ENCODE results near the gene PTGDR2.
A peak's percentile ranks its signal among the peaks of the same experiment; 100 is the strongest.

The PTGDR2 gene

GRCh38 chr11:60897496-60897895, 41.7 kb upstream of the PTGDR2 start:
- no peak for DNase-seq (ENCODE audit: low read depth)
- TF ChIP-seq CTCF (IDR thresholded peaks at IDR 0.05; ENCODE audit: low read depth, low read length, missing control alignments) = no peak
- no peak overlapping the region for H3K4me3 ChIP-seq (ENCODE audit: low read depth, low read length)

- H3K4me3 ChIP-seq (ENCODE audit: low read depth, low read length) = no peak overlapping the region
- no peak for TF ChIP-seq CTCF (IDR thresholded peaks at IDR 0.05; ENCODE audit: low read depth, low read length, missing control alignments)
Observed at GRCh38 chr11:60895687-60896086, 39.9 kb upstream of the PTGDR2 start.

GRCh38 chr11:60891103-60891741, 35.5 kb upstream of the PTGDR2 start:
- H3K4me3 ChIP-seq (ENCODE audit: low read depth, low read length) = no peak overlapping the region
- no peak for DNase-seq (ENCODE audit: low read depth)
- no peak for TF ChIP-seq CTCF (IDR thresholded peaks at IDR 0.05; ENCODE audit: low read depth, low read length, missing control alignments)

More at GRCh38 chr11:60895687-60896086, 39.9 kb upstream of the PTGDR2 start:
- DNase-seq (ENCODE audit: low read depth) = no peak

- TF ChIP-seq CTCF (IDR thresholded peaks at IDR 0.05; ENCODE audit: low read depth, low read length, missing control alignments) = no peak
- no peak for DNase-seq (ENCODE audit: low read depth)
- H3K4me3 ChIP-seq (ENCODE audit: low read depth, low read length) = no peak overlapping the region
Observed at GRCh38 chr11:60890696-60891095, 34.9 kb upstream of the PTGDR2 start.

GRCh38 chr11:60889869-60890311, 34.1 kb upstream of the PTGDR2 start:
- no peak for DNase-seq (ENCODE audit: low read depth)
- H3K4me3 ChIP-seq (ENCODE audit: low read depth, low read length) = no peak overlapping the region
- no peak for TF ChIP-seq CTCF (IDR thresholded peaks at IDR 0.05; ENCODE audit: low read depth, low read length, missing control alignments)

GRCh38 chr11:60887556-60887955, 31.8 kb upstream of the PTGDR2 start:
- no peak for DNase-seq (ENCODE audit: low read depth)
- TF ChIP-seq CTCF (IDR thresholded peaks at IDR 0.05; ENCODE audit: low read depth, low read length, missing control alignments) = peak; percentile 57
- H3K4me3 ChIP-seq (ENCODE audit: low read depth, low read length) = no peak overlapping the region

GRCh38 chr11:60880643-60881282, 25.0 kb upstream of the PTGDR2 start:
- no peak overlapping the region for H3K4me3 ChIP-seq (ENCODE audit: low read depth, low read length)
- no peak for DNase-seq (ENCODE audit: low read depth)
- TF ChIP-seq CTCF (IDR thresholded peaks at IDR 0.05; ENCODE audit: low read depth, low read length, missing control alignments) = no peak
